ENCODE data around the gene CHDH.

CHDH gene

DNA sequence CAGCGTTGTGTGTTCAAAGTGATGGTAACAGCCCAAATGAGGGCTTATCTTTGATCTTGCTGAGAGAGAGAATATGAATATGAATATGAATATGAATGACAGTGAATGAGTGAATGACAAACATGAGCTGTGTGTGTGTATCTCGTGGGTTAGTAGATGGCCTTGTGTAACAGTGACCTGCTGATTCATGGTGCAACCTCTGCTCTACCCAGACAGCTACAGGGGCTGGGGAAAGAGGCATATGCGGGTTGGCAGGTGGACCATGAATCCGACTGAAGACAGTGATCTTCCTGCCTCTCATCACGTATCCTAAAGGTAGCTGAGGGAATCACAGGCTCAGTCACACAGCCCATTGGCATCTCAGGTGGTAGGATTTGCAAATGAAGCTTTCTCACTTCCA is 58.2 kb downstream of the CHDH start:
- Histone ChIP-seq H3K79me2 (ENCODE audit: control insufficient read depth, low read length) (no peaks in the 10 kb centered on the region), H3K9me3 (ENCODE audit: control insufficient read depth, insufficient read depth, low read length) (no peaks in the 10 kb centered on the region), H3K36me3 (ENCODE audit: control insufficient read depth, low read length) (no peaks in the 10 kb centered on the region), H3K4me3 (ENCODE audit: low read length) (no peak overlapping the region), H3K27me3 (ENCODE audit: control insufficient read depth, low read length) (no peaks in the 10 kb centered on the region), H3K9me2 (replicated peaks; ENCODE audit: control insufficient read depth, low read length) (no peaks in the 10 kb centered on the region), H3K4me1 (ENCODE audit: control insufficient read depth, low read length) (no peaks in the 10 kb centered on the region), H3K27ac (ENCODE audit: low read depth, low read length) (no peak overlapping the region), H3F3A (ENCODE audit: control insufficient read depth, insufficient read depth) (no peaks in the 10 kb centered on the region), H4K20me1 (ENCODE audit: control insufficient read depth, insufficient read depth, low read depth, low read length) (no peaks in the 10 kb centered on the region), H3K4me2 (ENCODE audit: low read length) (no peak overlapping the region)
- TF ChIP-seq, protein P1, sequence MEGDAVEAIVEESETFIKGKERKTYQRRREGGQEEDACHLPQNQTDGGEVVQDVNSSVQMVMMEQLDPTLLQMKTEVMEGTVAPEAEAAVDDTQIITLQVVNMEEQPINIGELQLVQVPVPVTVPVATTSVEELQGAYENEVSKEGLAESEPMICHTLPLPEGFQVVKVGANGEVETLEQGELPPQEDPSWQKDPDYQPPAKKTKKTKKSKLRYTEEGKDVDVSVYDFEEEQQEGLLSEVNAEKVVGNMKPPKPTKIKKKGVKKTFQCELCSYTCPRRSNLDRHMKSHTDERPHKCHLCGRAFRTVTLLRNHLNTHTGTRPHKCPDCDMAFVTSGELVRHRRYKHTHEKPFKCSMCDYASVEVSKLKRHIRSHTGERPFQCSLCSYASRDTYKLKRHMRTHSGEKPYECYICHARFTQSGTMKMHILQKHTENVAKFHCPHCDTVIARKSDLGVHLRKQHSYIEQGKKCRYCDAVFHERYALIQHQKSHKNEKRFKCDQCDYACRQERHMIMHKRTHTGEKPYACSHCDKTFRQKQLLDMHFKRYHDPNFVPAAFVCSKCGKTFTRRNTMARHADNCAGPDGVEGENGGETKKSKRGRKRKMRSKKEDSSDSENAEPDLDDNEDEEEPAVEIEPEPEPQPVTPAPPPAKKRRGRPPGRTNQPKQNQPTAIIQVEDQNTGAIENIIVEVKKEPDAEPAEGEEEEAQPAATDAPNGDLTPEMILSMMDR (IDR thresholded peaks at IDR 0.05; ENCODE audit: low read depth, low read length, poor library complexity, severe bottlenecking), result no peak
- TF ChIP-seq EZH2phosphoT487 (IDR thresholded peaks at IDR 0.05; ENCODE audit: borderline replicate concordance, low read length), result no peak

DNA sequence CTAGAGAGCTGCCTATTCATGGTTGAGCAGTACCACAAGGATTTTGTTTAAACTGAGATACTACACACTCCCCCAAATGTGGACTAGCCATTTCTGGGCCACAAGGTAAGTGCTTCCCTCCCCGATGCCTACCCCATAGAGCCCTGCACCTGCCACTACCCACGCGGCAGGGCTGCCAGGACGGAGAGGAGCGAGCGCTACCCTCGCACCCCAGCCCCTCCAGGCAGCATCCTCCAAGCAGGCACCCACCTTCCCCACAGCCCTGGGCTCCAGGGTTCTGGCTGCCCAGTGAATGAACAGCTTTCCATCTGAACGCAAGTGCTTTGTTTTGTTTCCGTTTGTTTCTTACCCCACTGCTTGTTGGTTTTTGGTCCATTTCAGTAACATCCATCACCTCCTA is 59.2 kb downstream of the CHDH start:
- H3K79me2 ChIP-seq (ENCODE audit: control insufficient read depth, low read length), result no peaks in the 10 kb centered on the region
- H4K20me1 ChIP-seq (ENCODE audit: control insufficient read depth, insufficient read depth, low read depth, low read length), result no peaks in the 10 kb centered on the region
- H3K36me3 ChIP-seq (ENCODE audit: control insufficient read depth, low read length), result no peaks in the 10 kb centered on the region
- no peak overlapping the region for H3K4me3 ChIP-seq (ENCODE audit: low read length)
- TF ChIP-seq, protein P1 (IDR thresholded peaks at IDR 0.05; ENCODE audit: low read depth, low read length, poor library complexity, severe bottlenecking), result no peak
- no peak for TF ChIP-seq EZH2phosphoT487 (IDR thresholded peaks at IDR 0.05; ENCODE audit: borderline replicate concordance, low read length)
- H3K27me3 ChIP-seq (ENCODE audit: control insufficient read depth, low read length), result no peaks in the 10 kb centered on the region
- H3K4me2 ChIP-seq (ENCODE audit: low read length), result no peak overlapping the region
- no peaks in the 10 kb centered on the region for H3K9me2 ChIP-seq (replicated peaks; ENCODE audit: control insufficient read depth, low read length)
- H3K27ac ChIP-seq (ENCODE audit: low read depth, low read length), result no peak overlapping the region
- no peaks in the 10 kb centered on the region for H3F3A ChIP-seq (ENCODE audit: control insufficient read depth, insufficient read depth)
- no peaks in the 10 kb centered on the region for H3K9me3 ChIP-seq (ENCODE audit: control insufficient read depth, insufficient read depth, low read length)
- no peaks in the 10 kb centered on the region for H3K4me1 ChIP-seq (ENCODE audit: control insufficient read depth, low read length)

DNA sequence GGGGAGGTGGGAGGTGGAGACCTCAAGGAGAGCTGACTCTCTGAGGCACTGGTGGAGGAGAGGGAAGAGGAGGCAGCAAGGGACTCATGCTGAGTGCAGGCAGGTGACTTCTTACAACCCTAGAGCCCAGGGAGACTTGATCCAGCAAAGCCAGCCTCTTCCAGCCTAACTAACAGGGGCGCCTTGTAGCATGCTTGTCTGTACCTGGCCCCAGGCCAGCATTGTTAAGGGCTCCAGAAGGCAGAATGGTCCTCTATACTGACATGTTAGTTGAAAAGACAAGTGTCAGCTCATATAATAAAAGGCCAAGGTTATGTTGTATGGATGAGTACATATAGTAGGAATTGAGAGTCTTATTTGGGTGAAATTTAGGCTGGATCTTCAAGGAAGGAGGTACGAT is 65.4 kb downstream of the CHDH start:
- H4K20me1 ChIP-seq (ENCODE audit: control insufficient read depth, insufficient read depth, low read depth, low read length), result no peaks in the 10 kb centered on the region

More for the DNA sequence above, 65.4 kb downstream of the CHDH start:
- Histone ChIP-seq H3K27me3 (ENCODE audit: control insufficient read depth, low read length) (no peaks in the 10 kb centered on the region; the same call in 1 of the 2 replicates), H3K9me3 (ENCODE audit: control insufficient read depth, insufficient read depth, low read length) (no peaks in the 10 kb centered on the region), H3K4me3 (ENCODE audit: low read length) (no peak overlapping the region), H3K4me2 (ENCODE audit: low read length) (no peak overlapping the region), H3F3A (ENCODE audit: control insufficient read depth, insufficient read depth) (no peaks in the 10 kb centered on the region), H3K36me3 (ENCODE audit: control insufficient read depth, low read length) (no peaks in the 10 kb centered on the region), H3K27ac (ENCODE audit: low read depth, low read length) (no peak overlapping the region), H3K4me1 (ENCODE audit: control insufficient read depth, low read length) (no peaks in the 10 kb centered on the region), H3K9me2 (replicated peaks; ENCODE audit: control insufficient read depth, low read length) (no peaks in the 10 kb centered on the region), H3K79me2 (ENCODE audit: control insufficient read depth, low read length) (no peaks in the 10 kb centered on the region)
- TF ChIP-seq, protein P1 (IDR thresholded peaks at IDR 0.05; ENCODE audit: low read depth, low read length, poor library complexity, severe bottlenecking), result no peak
- TF ChIP-seq EZH2phosphoT487 (IDR thresholded peaks at IDR 0.05; ENCODE audit: borderline replicate concordance, low read length), result no peak
